Fibroblast of upper back skin (primary cell): ENCODE results near the gene KRTAP24-1.

Experiments used
- DNase-seq: peaks from one replicate; pipeline ENCODE4 v3.0.0-alpha.2; 2013

Gene KRTAP24-1, protein sequence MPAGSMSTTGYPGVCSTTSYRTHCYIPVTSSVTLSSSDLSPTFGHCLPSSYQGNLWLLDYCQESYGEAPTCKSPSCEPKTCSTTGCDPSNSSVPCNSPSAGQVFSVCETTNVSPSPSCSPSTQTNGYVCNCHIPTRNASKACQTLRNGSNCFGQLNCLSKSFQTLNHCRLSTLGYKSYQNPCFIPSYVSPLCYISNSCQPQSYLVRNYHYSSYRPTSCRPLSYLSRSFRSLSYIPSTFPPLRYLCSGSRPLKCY

DNA sequence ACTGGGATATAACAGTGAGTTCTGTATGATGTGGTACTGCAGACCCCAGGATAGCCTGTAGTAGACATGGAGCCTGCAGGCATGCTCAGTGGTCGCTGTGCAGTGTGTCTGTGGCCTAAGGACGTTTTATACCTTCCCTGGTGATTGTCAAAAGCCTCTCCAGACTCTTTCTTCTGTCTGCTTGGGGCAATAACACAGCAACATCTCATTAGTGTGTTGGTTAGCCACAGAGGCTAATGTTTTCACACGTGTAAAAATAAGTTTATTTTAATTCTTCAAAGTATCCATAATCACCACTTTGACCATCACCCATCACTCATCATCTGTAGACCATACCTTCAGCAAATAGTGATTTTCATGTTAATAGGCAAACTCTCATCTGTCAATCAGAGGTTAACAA is at the start of gene KRTAP24-1:
Gene KRTAP24-1, minus strand, starts transcription at position 101 of the 400 bp plus-strand sequence. Its CDS starts 18 bp downstream, at position 83.
- no peak for DNase-seq

DNA sequence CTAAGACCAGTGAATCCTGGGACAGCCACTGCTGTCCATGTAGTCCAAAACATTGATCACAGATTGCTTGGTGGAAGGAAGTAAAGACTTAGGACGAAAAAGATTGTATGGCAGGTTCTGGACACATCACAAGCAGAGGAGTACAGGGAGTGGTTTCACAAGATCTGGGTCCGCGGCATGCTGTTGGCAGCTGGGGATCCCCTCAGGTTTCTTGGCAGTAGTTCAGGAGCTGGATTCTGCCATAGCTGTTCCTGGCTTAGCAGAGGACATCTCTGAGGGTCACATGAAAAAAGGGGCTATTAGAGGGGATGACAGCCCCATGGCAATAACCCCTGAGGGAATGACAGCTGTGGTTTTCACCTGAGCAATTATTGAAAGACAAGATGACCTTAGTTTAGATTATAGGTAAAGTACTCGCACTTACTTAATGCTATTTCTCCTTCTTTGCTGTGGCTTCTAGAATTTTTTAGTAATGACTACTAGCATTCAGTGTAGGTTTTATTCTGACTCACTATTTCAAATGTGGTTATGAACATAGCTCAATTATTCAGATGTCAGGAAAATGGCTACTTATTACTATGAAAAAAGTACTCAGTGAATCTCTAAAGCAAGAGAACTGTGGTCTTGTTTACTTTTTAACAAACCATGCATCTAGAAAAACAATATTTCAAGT is 46.6 kb upstream of the KRTAP24-1 start:
- DNase-seq: peak; percentile 34

DNA sequence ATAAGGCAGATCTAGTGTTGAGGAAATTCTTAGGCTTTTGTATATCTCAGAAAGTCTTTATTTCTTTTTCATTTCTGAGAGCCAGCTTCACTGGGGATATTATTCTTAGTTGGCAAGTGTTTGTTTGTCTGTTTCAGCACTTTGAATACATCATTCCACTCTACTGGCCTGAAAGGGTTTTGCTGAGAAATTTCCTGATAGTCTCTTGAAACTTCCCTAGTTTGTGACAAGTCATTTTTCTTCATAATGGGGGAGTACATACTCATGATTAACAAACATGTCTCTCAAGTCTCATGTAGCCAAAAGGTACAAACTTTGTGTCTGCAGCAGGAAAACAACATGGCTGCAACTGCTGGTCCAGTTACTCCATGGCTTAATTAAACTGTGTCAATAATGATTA is 43.6 kb upstream of the KRTAP24-1 start:
- DNase-seq: no peak

DNA sequence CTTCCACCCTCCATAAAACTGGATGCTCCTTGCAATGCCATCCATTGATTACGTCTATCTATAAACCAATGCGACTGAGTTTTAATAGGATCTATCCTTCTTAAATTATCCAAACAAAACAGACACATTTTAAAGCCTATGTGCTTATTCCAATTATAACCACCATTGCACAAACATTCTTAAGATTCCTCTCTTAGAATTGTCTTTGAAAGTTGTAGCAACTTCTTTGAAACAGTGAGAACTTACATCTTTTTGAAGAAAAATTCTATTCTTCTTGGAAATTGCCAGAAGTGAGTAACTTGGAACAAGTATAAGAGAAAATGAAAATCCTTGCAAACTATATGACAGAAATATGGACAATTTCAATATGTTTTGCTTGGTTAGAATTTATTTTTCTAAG is 37.5 kb upstream of the KRTAP24-1 start, which contains the start of gene KRTAP26-1:
Gene KRTAP26-1, minus strand, starts transcription at position 101 of the 400 bp plus-strand sequence. CDS start 280 bp downstream, outside the sequence.
- no peak for DNase-seq

DNA sequence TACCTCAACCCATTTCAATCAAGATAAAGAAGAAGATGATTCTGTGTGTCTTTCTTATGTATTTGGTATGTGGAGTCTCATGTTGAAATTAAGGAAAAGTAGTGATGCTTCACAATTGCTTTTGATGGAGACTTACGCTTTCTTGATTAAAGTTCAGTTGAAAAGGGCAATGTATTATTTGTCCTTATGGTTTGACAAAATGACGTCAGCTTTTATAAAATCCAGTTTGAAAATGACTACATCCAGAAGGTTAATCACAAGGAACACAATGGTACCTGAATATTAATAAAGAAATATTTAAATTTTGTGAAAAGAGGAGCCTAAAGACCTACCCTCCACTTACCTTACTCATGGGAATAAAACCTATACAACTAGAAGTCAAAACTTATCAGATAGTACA is 33.0 kb upstream of the KRTAP24-1 start:
- DNase-seq: no peak

DNA sequence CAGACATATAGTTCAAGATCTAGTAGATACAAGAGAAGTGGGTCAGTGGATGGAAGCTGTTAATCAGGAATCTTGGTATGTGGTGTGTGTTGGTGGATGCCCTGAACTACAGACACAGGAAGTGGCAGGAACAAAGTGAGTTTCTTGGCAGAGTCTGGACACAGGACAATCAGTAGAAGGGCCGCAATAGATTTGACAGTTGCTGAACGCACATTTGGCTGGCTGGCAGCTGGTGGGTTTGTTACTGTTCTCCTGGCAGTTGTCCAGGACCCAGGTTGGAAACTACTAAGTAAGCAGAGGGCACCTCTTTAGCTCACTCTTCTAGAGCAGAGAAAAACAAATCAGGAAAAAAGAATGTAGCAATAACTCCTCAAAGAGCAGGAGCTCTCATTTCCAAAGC is 24.1 kb upstream of the KRTAP24-1 start:
- DNase-seq: no peak

DNA sequence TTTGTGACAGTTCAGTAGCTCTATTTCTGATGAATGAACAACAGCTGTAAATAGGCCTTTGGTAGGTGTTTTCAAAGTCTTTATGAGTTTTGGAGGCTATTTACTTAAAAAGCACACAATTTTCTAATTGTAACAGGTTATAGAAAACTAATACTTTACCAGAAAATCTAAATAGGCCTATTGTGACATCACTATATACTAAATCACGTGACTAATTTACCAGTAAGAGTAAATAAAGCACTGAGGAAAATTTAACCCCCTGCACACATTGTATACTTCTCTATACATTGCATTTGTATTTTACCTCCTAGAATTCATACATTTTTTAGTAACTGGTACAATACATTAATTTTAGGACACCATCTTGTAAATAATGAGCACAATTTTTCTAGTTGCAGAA is 22.4 kb upstream of the KRTAP24-1 start:
- DNase-seq: no peak

DNA sequence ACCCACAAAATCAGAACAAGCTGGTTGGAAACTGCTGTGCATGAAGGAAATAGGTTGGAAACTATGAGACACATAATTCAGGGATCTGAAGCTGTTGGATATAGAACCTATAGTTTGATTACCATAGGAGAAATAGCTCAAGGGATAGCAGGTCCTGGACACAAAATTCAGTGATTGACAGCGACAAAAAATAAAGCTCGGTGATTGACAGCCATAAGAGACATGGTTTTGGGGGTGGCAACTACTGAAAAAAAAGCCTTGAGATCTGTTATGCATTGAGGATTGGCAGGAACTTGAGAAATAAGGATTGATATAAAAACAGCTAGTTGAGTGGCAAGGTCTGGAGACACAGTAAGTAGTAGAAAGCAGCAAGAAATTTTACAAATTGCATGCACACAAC is 6.5 kb upstream of the KRTAP24-1 start, which contains the start of gene KRTAP25-1:
Gene KRTAP25-1, minus strand, starts transcription at position 300 of the 400 bp plus-strand sequence. Its CDS starts 24 bp downstream, at position 276.
- DNase-seq: no peak

DNA sequence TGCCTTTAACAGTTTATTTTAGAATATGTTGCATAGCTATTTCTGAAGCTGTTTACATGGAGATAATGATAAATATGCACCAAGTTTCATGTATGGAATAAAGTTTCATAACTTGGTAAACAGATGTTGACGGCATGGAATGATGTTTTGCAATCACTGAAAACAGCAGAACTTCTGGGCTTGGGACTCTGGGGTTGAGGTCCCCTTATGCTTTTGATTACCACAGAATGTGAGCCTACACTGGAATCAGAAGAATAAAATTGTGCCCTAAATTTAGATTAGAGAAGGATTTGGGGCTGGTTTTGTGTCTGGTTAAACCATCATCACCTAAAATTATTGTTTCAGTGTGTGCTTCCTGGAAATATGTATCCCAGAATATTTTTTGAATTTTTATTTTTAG is 11.1 kb downstream of the KRTAP24-1 start:
- DNase-seq: no peak

DNA sequence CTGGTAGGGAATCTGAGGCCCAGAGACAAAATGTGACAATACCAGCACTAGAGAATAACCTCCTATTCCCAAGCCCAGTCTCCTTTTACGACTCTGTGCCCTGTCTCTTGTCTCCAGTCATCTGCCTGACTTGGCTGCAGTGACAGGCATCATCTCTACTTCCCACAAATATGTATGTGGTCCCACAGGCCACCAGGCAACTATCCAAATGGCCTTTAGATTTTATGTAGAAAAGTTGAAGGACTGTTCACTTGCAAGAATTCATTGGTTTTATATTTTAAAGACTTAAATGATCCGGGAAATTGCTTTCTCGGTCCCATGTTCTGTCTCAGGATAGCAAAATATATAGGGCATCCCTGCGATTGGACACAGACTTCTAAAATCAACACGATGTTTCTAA is 11.6 kb downstream of the KRTAP24-1 start:
- peak; percentile 6 for DNase-seq

DNA sequence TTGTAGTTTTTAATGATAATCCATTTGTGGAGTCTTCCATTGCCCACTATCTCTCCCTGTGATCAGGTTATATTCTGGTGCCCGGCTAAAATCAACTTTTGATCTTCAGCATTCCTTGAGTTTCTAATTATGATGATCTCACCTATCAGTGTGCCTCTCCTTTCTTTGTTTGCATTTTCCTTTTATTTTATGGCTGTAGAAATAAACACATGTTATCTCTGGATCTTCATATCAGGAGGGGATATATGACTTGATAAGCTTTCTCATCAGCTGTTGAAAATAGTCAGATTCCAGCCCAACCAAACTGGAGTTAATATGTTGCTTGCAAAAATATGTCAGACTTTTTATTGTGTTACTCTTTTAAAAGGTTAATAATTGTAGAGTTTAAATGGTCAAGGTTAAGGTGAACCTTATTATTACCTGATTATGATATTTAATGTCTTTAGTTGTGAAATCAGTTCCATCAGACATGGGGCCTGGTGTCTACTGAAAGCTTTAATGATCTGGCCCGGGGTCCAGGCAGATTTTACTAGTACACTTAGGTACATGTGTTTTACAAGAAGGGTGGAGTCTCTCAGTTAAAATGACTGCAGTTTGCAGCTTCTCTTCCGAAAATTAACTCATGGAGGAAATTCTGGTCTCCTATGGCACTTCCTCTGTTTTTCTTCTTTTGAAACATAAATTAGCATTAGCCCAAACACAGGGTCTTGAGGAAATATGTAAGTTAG is 12.8 kb downstream of the KRTAP24-1 start:
- DNase-seq: no peak

DNA sequence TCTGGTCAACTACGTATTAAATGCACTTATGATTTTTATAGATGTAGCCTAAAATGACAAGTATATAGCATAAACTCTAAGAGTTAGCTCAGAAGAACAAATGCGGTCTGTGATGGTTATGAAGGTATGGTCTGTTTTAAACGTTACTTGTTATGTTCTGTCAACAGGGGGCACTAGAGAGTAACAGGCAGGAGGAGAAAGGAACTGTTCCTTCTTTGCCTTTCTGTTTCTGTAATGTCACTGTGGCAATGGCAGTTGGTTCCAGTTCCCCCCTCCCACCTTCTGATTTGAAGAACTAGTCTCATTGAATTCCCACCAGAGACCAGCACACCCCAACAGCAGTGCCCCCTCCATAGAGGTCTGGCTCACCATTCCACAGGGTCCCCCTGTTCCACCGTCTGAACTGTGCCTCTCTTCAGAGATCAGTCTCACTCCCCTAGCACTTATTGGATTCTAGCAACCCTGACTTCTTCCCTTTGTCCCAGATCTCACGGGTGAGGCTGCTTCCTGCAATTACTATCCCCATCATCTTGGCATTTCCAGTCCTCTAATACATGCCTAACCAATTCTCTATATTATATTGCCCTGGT is 14.0 kb downstream of the KRTAP24-1 start:
- no peak for DNase-seq

DNA sequence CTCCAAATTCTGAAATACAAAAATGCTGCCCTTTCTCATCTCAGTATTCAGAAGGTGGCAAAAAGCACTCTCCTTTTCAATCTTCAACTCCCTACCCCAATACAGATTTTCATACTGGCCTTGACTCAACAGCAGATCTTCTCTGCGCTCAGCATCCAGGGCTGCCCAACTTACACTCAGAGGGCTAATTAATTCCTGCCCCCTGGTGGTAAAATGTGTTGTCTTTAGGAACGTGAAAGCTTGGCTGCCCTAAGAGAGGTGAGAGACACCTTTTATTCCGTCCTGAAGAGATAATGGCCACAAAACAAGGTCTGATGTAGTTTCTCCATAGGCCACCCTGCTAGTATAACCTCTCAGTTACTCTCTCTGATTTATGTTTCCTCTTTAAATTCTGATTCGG is 25.0 kb downstream of the KRTAP24-1 start:
- peak; percentile 42 for DNase-seq

DNA sequence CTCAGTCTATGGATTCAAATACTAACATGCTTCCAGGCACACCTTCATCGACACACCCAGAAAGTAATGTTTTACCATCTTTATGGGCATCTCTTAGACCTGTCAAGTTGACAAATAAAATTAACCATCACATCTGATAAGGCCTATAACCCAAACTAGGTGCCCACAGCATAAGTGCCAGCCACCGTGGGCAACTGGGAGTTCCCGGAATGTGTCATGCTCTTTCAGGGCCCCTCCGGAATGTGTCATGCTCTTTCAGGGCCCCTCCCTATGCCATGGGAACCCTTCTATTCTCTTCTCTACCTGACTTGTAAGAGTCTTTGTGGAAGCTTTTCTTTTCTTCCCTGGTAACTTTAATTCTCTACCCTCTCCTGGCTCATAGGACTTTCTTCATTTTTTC is 26.6 kb downstream of the KRTAP24-1 start:
- no peak for DNase-seq

DNA sequence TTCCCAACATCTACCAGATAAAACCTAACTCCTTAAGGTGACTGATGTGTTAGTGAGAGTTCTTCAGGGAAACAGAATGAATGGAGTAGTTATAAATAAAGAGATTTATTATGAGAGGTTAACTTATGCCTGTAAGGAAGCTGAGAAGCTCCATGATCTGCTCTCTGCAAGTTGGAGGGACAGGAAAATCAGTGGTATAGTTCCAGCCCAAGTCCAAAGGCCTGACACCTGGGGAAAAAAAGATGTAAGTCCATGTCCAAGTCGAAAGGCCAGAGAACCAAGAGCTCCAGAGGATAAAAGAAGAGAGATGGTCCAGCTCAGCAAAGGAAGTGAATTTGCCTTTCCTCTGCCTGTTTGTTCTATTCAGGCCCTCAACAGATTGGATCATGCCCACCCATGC is 27.1 kb downstream of the KRTAP24-1 start:
- DNase-seq: no peak

DNA sequence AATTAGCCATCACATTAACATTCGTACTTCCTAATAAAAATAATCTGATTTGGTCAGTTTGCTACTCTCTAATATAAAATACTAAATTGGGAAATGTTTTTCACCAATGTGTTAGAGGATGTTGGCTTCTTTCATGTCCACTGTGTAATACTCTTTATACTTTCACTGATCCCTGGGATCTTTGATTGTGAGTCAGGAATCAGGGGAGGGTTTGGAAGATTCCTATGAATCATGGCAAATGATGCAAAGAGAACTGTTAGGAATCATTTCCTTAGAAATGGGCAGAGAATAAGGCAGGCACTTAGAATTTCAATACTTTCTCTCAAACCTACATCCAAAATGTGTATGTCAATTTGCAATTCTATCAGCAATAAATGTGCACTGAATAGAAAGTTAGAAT is 31.0 kb downstream of the KRTAP24-1 start:
- DNase-seq: peak; percentile 8

DNA sequence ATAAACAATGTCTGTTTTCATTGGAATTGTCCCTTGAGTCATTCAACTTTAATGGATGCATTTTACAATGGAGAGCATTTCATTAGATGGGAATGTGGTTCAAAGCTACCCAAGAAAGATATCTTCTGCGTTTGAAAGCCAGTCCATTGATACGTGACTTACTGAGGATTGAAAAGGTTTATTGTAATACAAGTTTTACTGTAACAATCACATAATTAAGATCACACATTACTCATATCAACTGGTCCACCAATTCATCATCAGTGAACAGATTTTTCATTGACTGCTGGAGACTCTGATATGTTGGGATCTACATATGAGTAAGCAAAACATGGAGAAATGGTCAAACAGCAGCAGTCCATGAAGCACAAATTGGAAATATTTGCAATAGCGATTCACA is 32.8 kb downstream of the KRTAP24-1 start:
- no peak for DNase-seq

DNA sequence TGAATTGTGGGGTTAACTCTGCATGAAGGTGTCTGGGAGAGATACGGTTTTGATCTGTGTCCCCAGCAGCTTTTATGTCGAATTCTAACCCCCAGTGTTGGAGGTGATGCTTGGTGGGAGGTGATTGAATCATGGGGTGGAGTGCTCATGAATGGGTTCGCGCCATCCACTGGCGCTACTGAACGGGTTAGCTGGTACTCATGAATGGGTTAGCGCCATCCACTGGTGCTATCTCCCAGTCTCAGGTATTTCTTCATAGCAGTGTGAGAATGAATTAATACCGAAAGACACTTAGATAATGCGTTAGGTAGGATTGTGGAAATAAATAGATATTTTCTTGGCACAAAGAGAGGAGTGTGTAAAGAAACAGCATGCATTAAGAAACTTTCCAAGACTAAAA is 33.9 kb downstream of the KRTAP24-1 start:
- DNase-seq: no peak

DNA sequence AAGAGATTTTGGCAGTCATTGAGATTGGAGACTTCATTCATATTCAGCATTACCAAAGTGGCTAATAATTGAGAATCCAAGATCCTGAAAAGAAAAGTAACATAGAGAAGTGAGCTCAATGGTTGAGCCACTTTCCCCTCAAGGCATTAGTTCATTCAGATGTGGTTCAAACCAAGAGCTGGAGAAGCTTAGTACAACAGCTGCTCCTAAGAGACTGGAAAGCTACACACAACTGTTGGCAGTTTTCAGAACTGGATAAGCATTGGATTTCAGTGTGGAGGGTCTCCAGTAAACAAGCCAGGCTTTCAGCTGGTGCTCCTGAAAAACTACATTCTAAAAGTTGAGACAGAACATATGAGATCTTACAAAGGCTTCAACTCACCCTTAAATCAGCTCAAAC is 37.7 kb downstream of the KRTAP24-1 start:
- DNase-seq: no peak

DNA sequence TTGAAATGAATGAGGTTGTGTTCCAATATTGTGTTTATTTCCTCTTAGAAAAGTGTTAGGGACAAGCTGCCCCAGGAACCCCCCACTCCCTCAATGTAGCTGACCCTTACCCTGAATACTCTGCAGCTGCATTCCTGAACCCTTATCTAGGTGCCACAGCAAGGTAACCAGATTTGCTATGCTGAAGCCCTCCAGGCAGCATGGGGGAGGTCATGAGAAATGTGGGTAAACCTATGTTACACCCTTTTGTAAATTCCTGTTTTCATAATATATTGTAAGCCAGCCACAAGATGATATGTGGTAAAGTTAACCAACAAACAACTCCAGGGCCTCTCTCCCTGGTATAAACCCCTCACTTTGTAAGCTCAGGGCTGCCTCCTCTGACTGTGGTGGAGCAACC is 39.1 kb downstream of the KRTAP24-1 start:
- no peak for DNase-seq

DNA sequence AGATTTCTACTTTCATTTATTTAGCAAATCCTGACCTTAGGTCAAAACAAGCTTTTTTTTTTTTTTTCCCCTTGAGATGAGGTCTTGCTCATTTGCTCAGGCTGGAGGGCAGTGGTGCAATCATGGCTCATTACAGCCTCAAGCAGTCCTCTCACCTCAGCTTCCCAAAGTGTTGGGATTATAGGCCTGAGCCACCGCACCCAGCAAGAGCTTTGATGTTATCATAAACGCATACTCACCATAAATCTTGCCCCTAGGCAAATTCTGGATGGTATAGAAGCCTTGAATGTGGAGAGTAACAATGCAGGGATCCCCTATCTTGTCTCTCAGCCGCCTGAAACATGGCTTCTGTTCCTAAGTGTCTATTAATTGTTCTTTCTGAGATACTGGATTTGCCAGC is 42.1 kb downstream of the KRTAP24-1 start:
- DNase-seq: no peak

DNA sequence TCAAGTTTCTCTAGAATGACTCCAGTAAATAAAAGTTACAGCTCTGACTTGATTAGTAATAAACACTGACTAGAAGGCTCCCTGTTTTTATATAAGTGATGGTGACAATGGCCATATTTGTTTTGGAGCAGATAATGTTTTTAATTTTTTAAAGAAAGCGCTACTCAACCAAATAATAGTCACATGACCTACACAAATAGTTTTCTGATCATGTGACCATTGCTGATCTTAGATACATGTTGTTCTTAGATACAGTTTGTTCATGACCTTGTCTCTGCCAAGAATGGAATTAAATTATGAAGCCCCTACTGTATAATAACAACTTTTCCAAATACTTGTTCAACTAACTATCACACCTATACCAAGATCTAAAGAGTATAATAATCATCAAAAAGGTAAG is 44.6 kb downstream of the KRTAP24-1 start:
- no peak for DNase-seq

DNA sequence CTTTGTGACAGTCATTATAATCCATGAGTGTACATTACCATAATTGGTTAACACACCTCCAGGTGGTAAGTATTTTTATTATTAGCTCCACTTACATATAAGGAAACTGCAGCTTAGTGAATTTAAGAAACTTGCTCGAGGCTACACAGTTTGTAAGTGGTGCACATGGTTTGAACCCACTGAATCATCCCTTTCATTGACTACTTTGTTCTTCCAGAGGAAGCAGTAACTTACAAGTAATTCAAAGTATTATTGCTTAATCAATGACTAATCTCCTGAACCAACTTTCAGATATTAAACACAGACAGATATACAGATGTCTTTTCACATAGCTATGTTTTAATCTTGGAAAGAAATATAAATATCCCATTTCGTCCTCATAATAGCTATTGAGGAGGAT is 48.1 kb downstream of the KRTAP24-1 start:
- DNase-seq: peak; percentile 71
